K562 (cell line): ENCODE results near the gene CSF2RB. TPM values are rescaled to one million over a fixed set of nuclear protein-coding genes. Genes with fewer than 3 reads are reported as not detected.

Experiments
- ATAC-seq: fragments of 200-7000 bp; cut with Tn5 transposase; 3 replicates; pipeline ENCODE4 v1.9.1; 2020; ENCODE audit warnings: moderate library complexity
- BruUV-seq: library from RNA; stranded (reverse); fragments of 400-500 nt; replicated peaks from 2 replicates; lab custom pipeline; 2021; lab: Mats Ljungman, UMichigan
- CTCF ChIA-PET: fragments of 300-600 bp; formaldehyde crosslinking; extraction: SDS; loops from one replicate; lab custom pipeline; 2021; ENCODE audit warnings: low intra/inter-chr PET ratio; lab: Yijun Ruan, JAX
- POLR2A ChIA-PET: fragments of 300-600, 350-650 bp; sonication (Branson Sonifier 250); formaldehyde crosslinking; extraction: SDS; loops from one replicate; lab custom pipeline; 2021; ENCODE audit warnings: antibody characterized with exemption, inconsistent platforms; lab: Yijun Ruan, JAX
- DNase-seq, 4 experiments: peaks; one replicate each; pipeline versions ENCODE4 v3.0.0 to v3.0.0-alpha.2; 2011 to 2018; ENCODE audit warnings: low spot score in 3 of 4, mixed read lengths in 3 of 4; ENCODE audit errors: extremely low read depth in 1 of 4
- FAIRE-seq: peaks from 2 replicates; lab custom pipeline; 2011; peaks lifted over from hg19 to GRCh38; lab: Jason Lieb, UNC
- H2AFZ ChIP-seq: 2 replicates; pipeline ENCODE4 v1.6.0; 2011; ENCODE audit warnings: low read depth, low read length, control low read depth, inconsistent platforms
- H3K27ac ChIP-seq: fragments of 200-600 bp; 3 replicates; pipeline ENCODE4 v1.8.0; 2011; ENCODE audit warnings: low read depth, mild to moderate bottlenecking, control low read depth, inconsistent platforms, low read length, moderate library complexity, mixed read lengths; ENCODE audit errors: extremely low read depth
- H3K27me3 ChIP-seq, 2 experiments: fragments of 300-600 bp in 1 of 2; 2 replicates in 1 of 2; 3 replicates in 1 of 2; pipeline versions ENCODE4 v1.6.0 to v1.8.0; 2011; ENCODE audit warnings: inconsistent platforms in 2 of 2, low read length in 2 of 2, mild to moderate bottlenecking in 1 of 2, mixed read lengths in 1 of 2, moderate library complexity in 1 of 2; ENCODE audit not compliant: control insufficient read depth in 2 of 2, insufficient read depth in 2 of 2
- H3K36me3 ChIP-seq: fragments of 300-600 bp; 3 replicates; pipeline ENCODE4 v1.8.0; 2011; ENCODE audit warnings: mild to moderate bottlenecking, low read length, inconsistent platforms; ENCODE audit not compliant: control insufficient read depth, insufficient read depth
- H3K4me1 ChIP-seq, 2 experiments: fragments of 200-600 bp in 1 of 2; replicated peaks in 1 of 2; 2 replicates in 1 of 2; 3 replicates in 1 of 2; pipeline versions ENCODE4 v1.5.1 to v1.8.0; 2011; ENCODE audit warnings: inconsistent platforms in 2 of 2, low read length in 2 of 2, mild to moderate bottlenecking in 1 of 2, mixed read lengths in 1 of 2, moderate library complexity in 1 of 2; ENCODE audit not compliant: control insufficient read depth in 2 of 2, insufficient read depth in 2 of 2
- H3K4me2 ChIP-seq: 2 replicates; pipeline ENCODE4 v1.6.1; 2011; ENCODE audit warnings: low read length, control low read depth, inconsistent platforms, mixed read lengths; ENCODE audit not compliant: insufficient read depth
- H3K4me3 ChIP-seq: fragments of 200-600 bp; sonication (generic), shearing (Covaris generic); 2 replicates; pipeline ENCODE4 v1.5.1; 2016; ENCODE audit warnings: control low read depth, inconsistent platforms
- H3K79me2 ChIP-seq: fragments of 200-600 bp; 3 replicates; pipeline ENCODE4 v1.8.0; 2011; ENCODE audit warnings: low read length, inconsistent platforms; ENCODE audit not compliant: control insufficient read depth, insufficient read depth
- H3K9ac ChIP-seq, 2 experiments: 2 replicates each; pipeline versions ENCODE4 v1.6.0 to v1.6.1; 2011; ENCODE audit warnings: low read depth in 2 of 2, low read length in 2 of 2, control low read depth in 1 of 2, inconsistent platforms in 1 of 2, mild to moderate bottlenecking in 1 of 2, mixed read lengths in 1 of 2; ENCODE audit not compliant: insufficient read depth in 1 of 2
- H3K9me1 ChIP-seq: one replicate; pipeline ENCODE4 v1.6.0; 2011; ENCODE audit warnings: inconsistent platforms, mild to moderate bottlenecking, low read length, moderate library complexity; ENCODE audit not compliant: control insufficient read depth, insufficient read depth
- H3K9me3 ChIP-seq: replicated peaks from 2 replicates; pipeline ENCODE4 v1.5.1; 2011; ENCODE audit warnings: low read depth, low read length, inconsistent platforms; ENCODE audit not compliant: control insufficient read depth, insufficient read depth
- H4K20me1 ChIP-seq: replicated peaks from 2 replicates; pipeline ENCODE4 v1.6.1; 2011; ENCODE audit warnings: low read length, inconsistent platforms, mixed read lengths; ENCODE audit not compliant: control insufficient read depth, insufficient read depth
- FIP1L1 ChIP-seq: fragments of 200-400 bp; formaldehyde crosslinking; IDR thresholded peaks from 2 replicates; pipeline ENCODE4 v1.6.1; 2018; ENCODE audit warnings: mild to moderate bottlenecking, low read depth, low read length; ENCODE audit not compliant: poor library complexity, severe bottlenecking
- GABPB1 ChIP-seq: sonication (generic); formaldehyde crosslinking; IDR thresholded peaks from 2 replicates; pipeline ENCODE4 v1.8.0; 2022; ENCODE audit warnings: mild to moderate bottlenecking, missing genetic modification reagents
- HMG20A ChIP-seq: fragments of 450-650 bp; formaldehyde crosslinking; conservative IDR thresholded peaks from 2 replicates; pipeline ENCODE4 v1.4.0; 2020; ENCODE audit warnings: mild to moderate bottlenecking, mixed read lengths
- HNRNPUL1 ChIP-seq: fragments of 200-400 bp; formaldehyde crosslinking; IDR thresholded peaks from 2 replicates; pipeline ENCODE4 v1.6.1; 2017; ENCODE audit warnings: low read length
- MAFK ChIP-seq: IDR thresholded peaks from 2 replicates; pipeline ENCODE4 v1.6.1; 2011; ENCODE audit warnings: low read length, improper control_type of control experiment
- MCM3 ChIP-seq: fragments of 450-650 bp; IDR thresholded peaks from 2 replicates; pipeline ENCODE4 v1.6.1; 2016
- NCOA1 ChIP-seq: fragments of 450-650 bp; IDR thresholded peaks from 2 replicates; pipeline ENCODE4 v1.6.1; 2016; ENCODE audit warnings: low read depth
- NCOA2 ChIP-seq, 2 experiments: fragments of 450-650 bp; IDR thresholded peaks; 2 replicates each; pipeline ENCODE4 v1.6.1; 2018; ENCODE audit warnings: mild to moderate bottlenecking in 2 of 2, moderate library complexity in 1 of 2; ENCODE audit not compliant: partially characterized antibody in 2 of 2
- NR2F6 ChIP-seq: fragments of 450-650 bp; formaldehyde crosslinking; IDR thresholded peaks from 2 replicates; pipeline ENCODE4 v1.4.0; 2020; ENCODE audit warnings: mild to moderate bottlenecking
- SAFB2 ChIP-seq: fragments of 200-400 bp; formaldehyde crosslinking; IDR thresholded peaks from 2 replicates; pipeline ENCODE4 v1.6.1; 2018; ENCODE audit warnings: borderline replicate concordance, low read length, low read depth, moderate library complexity; ENCODE audit not compliant: severe bottlenecking
- ZC3H8 ChIP-seq: fragments of 450-650 bp; IDR thresholded peaks from 2 replicates; pipeline ENCODE4 v1.6.1; 2017
- ZNF24 ChIP-seq: fragments of 450-650 bp; IDR thresholded peaks from 2 replicates; pipeline ENCODE4 v1.6.1; 2016
- ZNF785 ChIP-seq: fragments of 250-450 bp; sonication (Bioruptor Pico); IDR thresholded peaks from 2 replicates; pipeline ENCODE4 v1.4.0; 2020; ENCODE audit warnings: mild to moderate bottlenecking
- WGBS: fragments of 100-300 bp; shearing (Covaris generic); methylation state at CpG from one replicate; pipeline ENCODE4 v1.1.6; 2016; ENCODE audit warnings: low coverage, mixed read lengths; ENCODE audit not compliant: insufficient coverage; ENCODE audit errors: missing lambda C conversion rate; 5-methylcytosine and 5-hydroxymethylcytosine counted together
- in situ Hi-C: fragments of 300-500 bp; cut with MboI; formaldehyde crosslinking; loops from 4 replicates; pipeline ENCODE4 v1.15.0; 2018; ENCODE audit warnings: inconsistent platforms, mixed read lengths
- intact Hi-C: fragments of 100-400 bp; cut with micrococcal nuclease; formaldehyde crosslinking; loops from 2 replicates; pipeline ENCODE4 v1.14.2; 2022
- polyA plus RNA-seq, 8 experiments: library from polyadenylated mRNA; depleted of rRNA in 4 of 8; stranded (reverse) in 5 of 8; unstranded in 3 of 8; fragments of >200 nt; fragmentation: Nextera tagmentation in 2 of 8; fragmentation: Illumina TruSeq in 1 of 8; extraction: Ambion mirVana in 2 of 8; extraction: Trizol in 1 of 8; gene quantifications; 2 replicates each; pipeline versions ENCODE4 v1.2.1 to v1.2.3, GENCODE V29; 2011 to 2014; ENCODE audit warnings: inconsistent platforms in 1 of 8, missing spikeins in 1 of 8
- total RNA-seq, 7 experiments: library from RNA; depleted of rRNA in 6 of 7; stranded (reverse); fragments of >200 nt in 6 of 7; fragmentation: Illumina TruSeq in 2 of 7; extraction: Trizol in 2 of 7; gene quantifications; 2 replicates each; pipeline versions ENCODE4 v1.2.1 to v1.2.3, GENCODE V29; 2011 to 2021; ENCODE audit warnings: low replicate concordance in 1 of 7
- TF ChIP-seq, protein P1 (sequence below): sonication (generic); formaldehyde crosslinking; IDR thresholded peaks from 2 replicates; pipeline ENCODE4 v1.9.0; 2022; ENCODE audit warnings: mild to moderate bottlenecking, missing genetic modification reagents
- TF ChIP-seq, protein P2 (sequence below): fragments of 450-650 bp; IDR thresholded peaks from 2 replicates; pipeline ENCODE4 v1.6.1; 2016; ENCODE audit warnings: mild to moderate bottlenecking

Gene CSF2RB
- total and polyA plus RNA-seq, 9 of the 15 experiments (the other 6 are each of a cell fraction or from before 2014, with no cell fraction given) = 0.04 to 1.0 (median 0.36) TPM

DNA sequence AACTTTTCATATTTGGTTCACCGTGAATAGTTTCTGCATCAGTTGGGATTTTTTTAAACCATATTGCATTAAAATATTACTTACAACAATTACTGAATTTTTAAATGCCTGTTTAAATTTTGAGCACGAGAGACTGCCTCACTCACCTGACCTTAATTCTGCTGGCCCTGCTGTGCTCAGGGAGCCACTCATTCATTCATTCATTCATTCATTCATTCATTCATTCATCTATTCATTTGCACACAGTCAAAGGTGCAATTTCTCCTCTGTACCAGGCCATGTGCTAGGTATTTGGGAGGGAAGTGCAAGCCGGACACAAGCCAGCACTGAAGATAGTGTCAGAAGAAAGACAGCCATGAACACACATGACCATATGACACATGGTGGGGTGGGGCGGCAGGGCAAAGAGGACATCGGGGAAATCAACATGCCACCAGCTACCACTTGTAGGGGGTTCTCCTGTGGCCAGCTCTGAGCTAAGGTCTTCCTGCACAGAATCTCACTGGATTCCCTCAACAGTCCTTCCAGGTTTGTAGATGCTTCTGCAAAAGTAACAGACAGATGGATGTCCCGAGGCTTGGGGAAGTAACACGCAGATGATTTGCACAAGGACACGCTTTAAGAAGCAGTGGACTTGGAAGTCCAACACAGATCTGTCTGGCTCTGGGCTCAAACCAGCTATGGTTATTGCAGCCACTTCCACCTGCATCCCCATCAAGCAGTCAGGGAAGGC, 568 bp upstream of the CSF2RB start:
- BruUV-seq = no TSS peak
- WGBS = 25% methylated on average over 7 of the region's 8 CpGs
- FAIRE-seq (no peak), ATAC-seq (no peak), DNase-seq (no peak)
- POLR2A ChIA-PET = no interaction called here
- Histone ChIP-seq H3K4me1 (peaks cover 0 to 5% of the 10 kb centered on the region in 2 experiments; a peak in 2 of 5 replicates), H3K27me3 (peaks cover 0 to 4% of the 10 kb centered on the region in 2 experiments; a peak in 2 of 5 replicates), H3K9ac (no peak overlapping the region), H4K20me1 (no peaks in the 10 kb centered on the region), H3K4me3 (no peak overlapping the region), H3K9me1 (no peaks in the 10 kb centered on the region), H3K27ac (no peak overlapping the region), H3K79me2 (no peaks in the 10 kb centered on the region), H3K36me3 (no peaks in the 10 kb centered on the region), H3K9me3 (no peaks in the 10 kb centered on the region), H2AFZ (no peak overlapping the region), H3K4me2 (no peak overlapping the region)
- TF ChIP-seq GABPB1 = no peak
- peak; percentile 85; the same call in 1 of the 2 replicates for TF ChIP-seq ZNF24
- no peak for TF ChIP-seq FIP1L1
- in situ Hi-C loops = no loop called here
- CTCF ChIA-PET = no interaction called here
- intact Hi-C loops = no loop called here

DNA sequence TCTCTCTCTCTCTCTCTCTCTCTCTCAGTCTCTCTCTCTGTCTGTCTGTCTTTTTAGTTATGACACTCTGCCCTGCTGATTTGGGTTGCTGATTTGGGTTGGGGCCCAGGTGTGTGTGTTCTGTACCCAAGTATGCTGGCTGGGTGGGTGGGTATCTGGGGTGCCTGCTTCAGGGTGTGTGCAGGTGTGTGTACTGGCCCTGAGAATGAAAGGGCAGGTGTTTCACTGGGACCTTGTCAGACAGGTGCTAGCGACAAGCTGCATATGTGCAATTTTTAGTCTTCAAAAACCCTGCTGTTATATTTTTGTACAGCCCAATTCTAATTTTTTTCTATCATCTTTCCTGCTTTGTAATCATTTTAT, 943 bp downstream of the CSF2RB start:
- no peak overlapping the region for H2AFZ ChIP-seq
- peaks cover 0 to 5% of the 10 kb centered on the region in 2 experiments; a peak in 2 of 5 replicates for H3K4me1 ChIP-seq
- no peaks in the 10 kb centered on the region for H3K79me2 ChIP-seq
- no peaks in the 10 kb centered on the region for H3K9me3 ChIP-seq
- no peak for ATAC-seq
- in situ Hi-C loops = no loop called here
- BruUV-seq = no TSS peak
- no peak for DNase-seq
- H3K36me3 ChIP-seq = no peaks in the 10 kb centered on the region
- ChIA-PET POLR2A (no interaction called here), CTCF (no interaction called here)
- FAIRE-seq = no peak
- H3K27me3 ChIP-seq = peaks cover 0 to 4% of the 10 kb centered on the region in 2 experiments; a peak in 2 of 5 replicates
- H3K27ac ChIP-seq = no peak overlapping the region
- H3K9me1 ChIP-seq = no peaks in the 10 kb centered on the region
- intact Hi-C loops = no loop called here
- 17% methylated on average over 1 of the region's 1 CpG for WGBS
- H3K4me3 ChIP-seq = no peak overlapping the region
- H3K9ac ChIP-seq = no peak overlapping the region
- no peaks in the 10 kb centered on the region for H4K20me1 ChIP-seq
- no peak overlapping the region for H3K4me2 ChIP-seq
- TF ChIP-seq HMG20A (CRISPR knock-in tag) (no peak), ZNF785 (CRISPR knock-in tag) (no peak), HNRNPUL1 (no peak), ZC3H8 (no peak), SAFB2 (no peak), MCM3 (no peak), NCOA2 (IDR thresholded peaks at IDR 0.05; ENCODE audit: partially characterized antibody in 2 of 2) (no peak), NCOA1 (no peak), MAFK (no peak), NR2F6 (CRISPR knock-in tag) (no peak)
- TF ChIP-seq, protein P1, sequence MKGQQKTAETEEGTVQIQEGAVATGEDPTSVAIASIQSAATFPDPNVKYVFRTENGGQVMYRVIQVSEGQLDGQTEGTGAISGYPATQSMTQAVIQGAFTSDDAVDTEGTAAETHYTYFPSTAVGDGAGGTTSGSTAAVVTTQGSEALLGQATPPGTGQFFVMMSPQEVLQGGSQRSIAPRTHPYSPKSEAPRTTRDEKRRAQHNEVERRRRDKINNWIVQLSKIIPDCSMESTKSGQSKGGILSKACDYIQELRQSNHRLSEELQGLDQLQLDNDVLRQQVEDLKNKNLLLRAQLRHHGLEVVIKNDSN = no peak
- TF ChIP-seq, protein P2, sequence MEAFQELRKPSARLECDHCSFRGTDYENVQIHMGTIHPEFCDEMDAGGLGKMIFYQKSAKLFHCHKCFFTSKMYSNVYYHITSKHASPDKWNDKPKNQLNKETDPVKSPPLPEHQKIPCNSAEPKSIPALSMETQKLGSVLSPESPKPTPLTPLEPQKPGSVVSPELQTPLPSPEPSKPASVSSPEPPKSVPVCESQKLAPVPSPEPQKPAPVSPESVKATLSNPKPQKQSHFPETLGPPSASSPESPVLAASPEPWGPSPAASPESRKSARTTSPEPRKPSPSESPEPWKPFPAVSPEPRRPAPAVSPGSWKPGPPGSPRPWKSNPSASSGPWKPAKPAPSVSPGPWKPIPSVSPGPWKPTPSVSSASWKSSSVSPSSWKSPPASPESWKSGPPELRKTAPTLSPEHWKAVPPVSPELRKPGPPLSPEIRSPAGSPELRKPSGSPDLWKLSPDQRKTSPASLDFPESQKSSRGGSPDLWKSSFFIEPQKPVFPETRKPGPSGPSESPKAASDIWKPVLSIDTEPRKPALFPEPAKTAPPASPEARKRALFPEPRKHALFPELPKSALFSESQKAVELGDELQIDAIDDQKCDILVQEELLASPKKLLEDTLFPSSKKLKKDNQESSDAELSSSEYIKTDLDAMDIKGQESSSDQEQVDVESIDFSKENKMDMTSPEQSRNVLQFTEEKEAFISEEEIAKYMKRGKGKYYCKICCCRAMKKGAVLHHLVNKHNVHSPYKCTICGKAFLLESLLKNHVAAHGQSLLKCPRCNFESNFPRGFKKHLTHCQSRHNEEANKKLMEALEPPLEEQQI = no peak
